Common myeloid progenitor, CD34-positive (primary cell): ENCODE results near the gene ACKR2.

Experiments used
- CTCF ChIA-PET: fragments of 350-600 bp; sonication (Branson Sonifier 250); formaldehyde crosslinking; loops from one replicate; lab custom pipeline; 2021; ENCODE audit warnings: antibody characterized with exemption; lab: Charles Lee
- POLR2A ChIA-PET: fragments of 350-600 bp; sonication (Branson Sonifier 250); formaldehyde crosslinking; loops from one replicate; lab custom pipeline; 2021; ENCODE audit warnings: antibody characterized with exemption; lab: Charles Lee
- DNase-seq, 3 donors: peaks; one replicate each; pipeline versions ENCODE4 v3.0.0 to v3.0.0-alpha.2; 2013
- H3K27ac ChIP-seq, 2 experiments: 1 replicate in 1 of 2; 2 replicates in 1 of 2; pipeline ENCODE4 v1.7.0; 2013; ENCODE audit warnings: inconsistent platforms in 2 of 2, low read length in 2 of 2, mild to moderate bottlenecking in 2 of 2, low read depth in 1 of 2, moderate library complexity in 1 of 2; ENCODE audit not compliant: severe bottlenecking in 2 of 2, insufficient read depth in 1 of 2, poor library complexity in 1 of 2
- H3K27me3 ChIP-seq, 5 experiments: replicated peaks in 2 of 5; 1 replicate in 3 of 5; 2 replicates in 2 of 5; pipeline versions ENCODE4 v1.6.1 to v1.7.0; 2013; ENCODE audit warnings: low read length in 4 of 5, mild to moderate bottlenecking in 2 of 5, moderate library complexity in 2 of 5, inconsistent platforms in 1 of 5; ENCODE audit not compliant: insufficient read depth in 5 of 5, control insufficient read depth in 4 of 5
- H3K36me3 ChIP-seq, 4 experiments: 1 replicate in 2 of 4; 2 replicates in 2 of 4; pipeline versions ENCODE4 v1.6.1 to v1.7.0; 2013; ENCODE audit warnings: low read length in 3 of 4, control low read depth in 1 of 4, mild to moderate bottlenecking in 1 of 4; ENCODE audit not compliant: control insufficient read depth in 4 of 4, insufficient read depth in 4 of 4
- H3K4me1 ChIP-seq, 4 experiments: 1 replicate in 3 of 4; 2 replicates in 1 of 4; pipeline versions ENCODE4 v1.6.1 to v1.7.1; 2013; ENCODE audit warnings: low read length in 3 of 4, mild to moderate bottlenecking in 3 of 4, control low read depth in 1 of 4, inconsistent platforms in 1 of 4, moderate library complexity in 1 of 4; ENCODE audit not compliant: control insufficient read depth in 4 of 4, insufficient read depth in 4 of 4; ENCODE audit errors: control extremely low read depth in 1 of 4
- H3K4me3 ChIP-seq, 7 experiments: 1 replicate in 4 of 7; 2 replicates in 3 of 7; pipeline versions ENCODE4 v1.5.1 to v1.7.0; 2013; ENCODE audit warnings: mild to moderate bottlenecking in 7 of 7, low read length in 6 of 7, moderate library complexity in 6 of 7, inconsistent platforms in 2 of 7, low read depth in 2 of 7, control low read depth in 1 of 7; ENCODE audit not compliant: insufficient read depth in 4 of 7, control insufficient read depth in 1 of 7; ENCODE audit errors: extremely low read depth in 1 of 7
- H3K9me3 ChIP-seq, 5 experiments: 1 replicate in 4 of 5; 2 replicates in 1 of 5; pipeline versions ENCODE4 v1.6.1 to v1.7.1; 2013; ENCODE audit warnings: low read length in 4 of 5, mild to moderate bottlenecking in 2 of 5, inconsistent platforms in 1 of 5, low read depth in 1 of 5, moderate library complexity in 1 of 5; ENCODE audit not compliant: control insufficient read depth in 4 of 5, insufficient read depth in 2 of 5; ENCODE audit errors: control extremely low read depth in 1 of 5
- WGBS: methylation state at CpG from one replicate; pipeline ENCODE4 v1.1.5; 2013; ENCODE audit not compliant: insufficient coverage; 5-methylcytosine and 5-hydroxymethylcytosine counted together

ACKR2 gene

DNA sequence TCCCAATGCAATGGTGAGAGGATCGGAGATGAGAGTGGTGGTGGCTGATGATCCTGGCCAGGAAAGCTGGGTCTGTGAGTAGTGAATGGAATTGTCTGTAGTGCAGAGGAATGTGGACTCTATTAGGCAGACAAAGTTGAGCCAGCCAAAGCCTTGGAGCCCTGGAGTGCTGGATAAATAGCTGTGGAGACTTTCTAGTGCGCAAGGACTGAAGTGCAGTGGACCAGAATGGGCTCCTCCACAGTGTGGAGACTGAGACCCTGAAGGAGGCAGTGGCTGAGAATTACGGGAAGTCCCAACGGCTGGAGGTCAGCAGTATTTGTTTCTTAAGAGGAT lies 97.6 kb downstream of the ACKR2 start:
- 94% methylated on average over 4 of the region's 4 CpGs for WGBS
- peaks cover 0 to 10% (median 0%) of the 10 kb centered on the region in 5 experiments for H3K27me3 ChIP-seq
- no peak for DNase-seq
- peak overlapping the region in 5 of 7 experiments; percentile 61 to 87 (median 81) for H3K4me3 ChIP-seq
- peaks cover 0 to 17% (median 8%) of the 10 kb centered on the region in 4 experiments for H3K4me1 ChIP-seq
- POLR2A ChIA-PET = no interaction called here
- peaks cover 6 to 35% (median 14%) of the 10 kb centered on the region in 5 experiments for H3K9me3 ChIP-seq
- H3K36me3 ChIP-seq = peaks cover 0 to 39% (median 17%) of the 10 kb centered on the region in 4 experiments
- no peak overlapping the region for H3K27ac ChIP-seq
- CTCF ChIA-PET = no interaction called here

DNA sequence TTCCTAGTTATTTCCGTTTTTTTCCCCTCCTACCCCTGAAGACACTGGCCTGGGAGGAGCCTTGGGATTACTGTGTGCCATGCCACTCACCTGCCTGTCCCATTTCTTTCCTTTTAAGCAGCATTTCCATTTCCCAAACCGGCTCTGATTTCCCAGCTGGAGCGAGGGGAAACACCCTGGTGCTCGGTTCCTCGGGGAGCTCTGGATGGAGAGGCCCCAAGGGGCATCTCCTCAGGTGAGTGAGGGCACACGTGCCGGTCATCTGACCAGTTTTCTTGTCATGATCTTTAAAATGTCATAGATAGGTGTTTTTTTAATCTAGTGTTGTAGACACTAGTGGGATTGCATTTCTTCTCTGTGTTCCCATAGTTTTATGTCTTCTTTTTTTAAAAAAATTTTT lies 99.4 kb downstream of the ACKR2 start:
- no peak for DNase-seq
- Histone ChIP-seq H3K4me1 (peaks cover 0 to 17% (median 8%) of the 10 kb centered on the region in 4 experiments), H3K36me3 (peaks cover 0 to 51% (median 25%) of the 10 kb centered on the region in 4 experiments), H3K9me3 (peaks cover 8 to 43% (median 19%) of the 10 kb centered on the region in 5 experiments), H3K4me3 (no peak overlapping the region), H3K27ac (no peak overlapping the region), H3K27me3 (peaks cover 0 to 10% (median 0%) of the 10 kb centered on the region in 5 experiments)
- POLR2A ChIA-PET = no interaction called here
- CTCF ChIA-PET = no interaction called here
- WGBS = 68% methylated on average over 3 of the region's 7 CpGs

DNA sequence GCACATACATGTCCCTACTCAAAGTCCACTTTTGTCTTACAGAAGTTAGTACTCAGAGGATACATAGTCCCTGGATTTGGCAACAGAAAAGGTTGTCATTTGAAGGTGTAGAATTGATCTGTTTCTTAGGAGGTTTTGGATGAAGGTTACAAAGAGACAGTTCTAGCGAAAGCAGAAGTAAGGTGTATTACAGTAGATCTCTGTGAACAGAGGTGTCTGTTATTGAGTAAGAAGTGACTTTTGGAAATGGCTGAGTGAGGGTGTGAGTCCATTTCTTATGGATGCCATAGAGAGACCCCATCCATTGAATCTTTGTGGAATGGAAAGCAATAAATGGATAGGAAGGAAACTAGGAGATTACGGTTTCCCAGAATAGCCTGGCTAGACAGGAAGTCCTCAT lies 102.3 kb downstream of the ACKR2 start:
- Histone ChIP-seq H3K4me1 (peaks cover 0 to 8% (median 3%) of the 10 kb centered on the region in 4 experiments), H3K4me3 (no peak overlapping the region), H3K36me3 (peaks cover 0 to 73% (median 43%) of the 10 kb centered on the region in 4 experiments), H3K27me3 (peaks cover 0 to 6% (median 0%) of the 10 kb centered on the region in 5 experiments), H3K9me3 (peaks cover 15 to 66% (median 34%) of the 10 kb centered on the region in 5 experiments), H3K27ac (no peak overlapping the region)
- ChIA-PET CTCF (no interaction called here), POLR2A (no interaction called here)
- peak in 1 of 3 donors; percentile 15 for DNase-seq
- WGBS = 80% methylated on average over 1 of the region's 2 CpGs

DNA sequence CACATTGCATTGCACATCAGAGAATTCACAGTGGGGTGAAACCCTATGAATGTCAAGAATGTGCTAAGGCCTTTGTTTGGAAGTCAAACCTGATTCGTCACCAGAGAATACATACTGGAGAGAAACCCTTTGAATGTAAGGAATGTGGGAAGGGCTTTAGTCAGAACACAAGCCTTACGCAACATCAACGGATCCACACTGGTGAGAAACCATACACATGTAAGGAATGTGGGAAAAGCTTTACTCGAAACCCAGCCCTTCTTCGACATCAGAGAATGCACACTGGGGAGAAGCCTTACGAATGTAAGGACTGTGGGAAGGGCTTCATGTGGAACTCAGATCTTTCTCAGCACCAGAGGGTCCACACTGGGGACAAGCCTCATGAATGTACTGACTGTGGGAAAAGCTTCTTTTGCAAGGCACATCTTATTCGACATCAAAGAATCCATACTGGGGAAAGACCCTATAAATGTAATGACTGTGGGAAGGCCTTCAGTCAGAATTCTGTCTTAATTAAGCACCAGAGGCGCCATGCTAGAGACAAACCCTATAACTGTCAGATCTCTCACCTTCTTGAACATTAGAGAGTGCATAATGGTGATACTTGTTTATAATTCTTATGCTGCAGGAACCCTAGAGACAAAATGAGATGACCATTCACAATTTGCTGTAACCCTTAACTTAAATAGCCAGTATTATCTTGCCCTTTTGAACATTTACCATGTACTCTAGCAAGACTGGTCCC lies 105.7 kb downstream of the ACKR2 start:
- CTCF ChIA-PET = interaction anchor here (1.0 kb wide), 1 partner anchor 46 kb away, joined by 3 read pairs; no protein-coding TSS in a partner anchor
- POLR2A ChIA-PET = no interaction called here
- H3K9me3 ChIP-seq = peaks cover 19 to 83% (median 49%) of the 10 kb centered on the region in 5 experiments

More for the DNA sequence above, 105.7 kb downstream of the ACKR2 start:
- WGBS = 100% methylated on average over 6 of the region's 8 CpGs
- Histone ChIP-seq H3K4me3 (no peak overlapping the region), H3K4me1 (no peaks in the 10 kb centered on the region), H3K36me3 (peaks cover 0 to 56% (median 39%) of the 10 kb centered on the region in 4 experiments), H3K27me3 (no peaks in the 10 kb centered on the region), H3K27ac (no peak overlapping the region)
- DNase-seq = no peak
